Bone marrow (tissue), 2 donors: ENCODE data around the gene UBE4A.
A peak's percentile ranks its signal among the peaks of the same experiment; 100 is the strongest.

Experiments used
- DNase-seq, 2 donors: peaks; one replicate each; lab custom pipeline; 2025; lab: John Stamatoyannopoulos, UW

The UBE4A gene, protein sequence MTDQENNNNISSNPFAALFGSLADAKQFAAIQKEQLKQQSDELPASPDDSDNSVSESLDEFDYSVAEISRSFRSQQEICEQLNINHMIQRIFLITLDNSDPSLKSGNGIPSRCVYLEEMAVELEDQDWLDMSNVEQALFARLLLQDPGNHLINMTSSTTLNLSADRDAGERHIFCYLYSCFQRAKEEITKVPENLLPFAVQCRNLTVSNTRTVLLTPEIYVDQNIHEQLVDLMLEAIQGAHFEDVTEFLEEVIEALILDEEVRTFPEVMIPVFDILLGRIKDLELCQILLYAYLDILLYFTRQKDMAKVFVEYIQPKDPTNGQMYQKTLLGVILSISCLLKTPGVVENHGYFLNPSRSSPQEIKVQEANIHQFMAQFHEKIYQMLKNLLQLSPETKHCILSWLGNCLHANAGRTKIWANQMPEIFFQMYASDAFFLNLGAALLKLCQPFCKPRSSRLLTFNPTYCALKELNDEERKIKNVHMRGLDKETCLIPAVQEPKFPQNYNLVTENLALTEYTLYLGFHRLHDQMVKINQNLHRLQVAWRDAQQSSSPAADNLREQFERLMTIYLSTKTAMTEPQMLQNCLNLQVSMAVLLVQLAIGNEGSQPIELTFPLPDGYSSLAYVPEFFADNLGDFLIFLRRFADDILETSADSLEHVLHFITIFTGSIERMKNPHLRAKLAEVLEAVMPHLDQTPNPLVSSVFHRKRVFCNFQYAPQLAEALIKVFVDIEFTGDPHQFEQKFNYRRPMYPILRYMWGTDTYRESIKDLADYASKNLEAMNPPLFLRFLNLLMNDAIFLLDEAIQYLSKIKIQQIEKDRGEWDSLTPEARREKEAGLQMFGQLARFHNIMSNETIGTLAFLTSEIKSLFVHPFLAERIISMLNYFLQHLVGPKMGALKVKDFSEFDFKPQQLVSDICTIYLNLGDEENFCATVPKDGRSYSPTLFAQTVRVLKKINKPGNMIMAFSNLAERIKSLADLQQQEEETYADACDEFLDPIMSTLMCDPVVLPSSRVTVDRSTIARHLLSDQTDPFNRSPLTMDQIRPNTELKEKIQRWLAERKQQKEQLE

DNA sequence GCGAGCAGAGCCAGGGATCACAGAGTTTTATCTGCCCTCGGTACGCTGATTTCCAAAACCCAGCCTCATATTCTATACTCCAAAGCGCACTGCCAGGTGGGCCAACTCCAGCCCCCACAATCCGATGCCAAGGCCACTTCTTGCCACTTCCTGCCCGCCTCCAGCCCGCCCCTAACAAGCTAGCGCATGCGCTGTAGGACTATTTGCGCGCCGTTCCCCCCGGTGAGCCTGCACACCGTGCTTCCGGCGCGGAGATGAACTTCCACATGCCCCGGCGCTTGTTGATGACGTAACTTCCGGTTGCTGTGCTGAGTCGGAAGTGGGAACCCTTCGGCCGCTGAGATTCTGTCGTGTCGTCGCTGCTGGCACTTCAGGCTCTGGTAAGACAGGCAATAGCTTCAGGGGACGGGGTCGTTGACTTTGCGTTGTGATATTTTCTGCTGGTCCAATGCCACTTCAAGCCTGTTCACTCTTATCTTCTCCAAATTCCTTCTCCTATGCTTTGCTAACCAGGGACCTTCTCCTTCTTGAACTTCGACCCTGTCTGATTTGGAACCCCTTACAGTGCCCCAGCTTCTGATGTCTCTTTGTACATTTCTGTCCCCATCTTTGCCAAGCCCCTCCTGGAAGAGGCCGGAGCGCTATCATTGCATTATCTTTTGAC is at the start of gene UBE4A:
Gene UBE4A, plus strand, starts transcription at position 306 of the 664 bp plus-strand sequence. CDS start 5,481 bp downstream, outside the sequence.
- DNase-seq = peak; percentile 89

DNA sequence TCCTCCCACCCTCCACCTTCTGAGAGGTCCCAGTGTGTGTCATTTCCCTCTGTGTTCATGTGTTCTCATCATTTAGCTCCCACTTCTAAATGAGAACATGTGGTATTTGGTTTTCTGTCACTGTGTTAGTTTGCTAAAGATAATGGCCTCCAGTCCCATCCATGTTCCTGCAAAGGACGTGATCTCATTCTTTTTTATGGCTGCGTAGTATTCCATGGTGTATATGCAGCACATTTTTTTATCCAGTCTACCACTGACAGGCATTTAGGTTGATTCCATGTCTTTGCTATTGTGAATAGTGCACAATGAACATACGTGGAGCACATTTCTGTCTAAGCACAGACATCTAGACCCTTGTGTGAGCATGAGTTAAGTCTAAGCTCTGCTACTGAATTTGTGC is 49.1 kb upstream of the UBE4A start:
- DNase-seq = no peak

DNA sequence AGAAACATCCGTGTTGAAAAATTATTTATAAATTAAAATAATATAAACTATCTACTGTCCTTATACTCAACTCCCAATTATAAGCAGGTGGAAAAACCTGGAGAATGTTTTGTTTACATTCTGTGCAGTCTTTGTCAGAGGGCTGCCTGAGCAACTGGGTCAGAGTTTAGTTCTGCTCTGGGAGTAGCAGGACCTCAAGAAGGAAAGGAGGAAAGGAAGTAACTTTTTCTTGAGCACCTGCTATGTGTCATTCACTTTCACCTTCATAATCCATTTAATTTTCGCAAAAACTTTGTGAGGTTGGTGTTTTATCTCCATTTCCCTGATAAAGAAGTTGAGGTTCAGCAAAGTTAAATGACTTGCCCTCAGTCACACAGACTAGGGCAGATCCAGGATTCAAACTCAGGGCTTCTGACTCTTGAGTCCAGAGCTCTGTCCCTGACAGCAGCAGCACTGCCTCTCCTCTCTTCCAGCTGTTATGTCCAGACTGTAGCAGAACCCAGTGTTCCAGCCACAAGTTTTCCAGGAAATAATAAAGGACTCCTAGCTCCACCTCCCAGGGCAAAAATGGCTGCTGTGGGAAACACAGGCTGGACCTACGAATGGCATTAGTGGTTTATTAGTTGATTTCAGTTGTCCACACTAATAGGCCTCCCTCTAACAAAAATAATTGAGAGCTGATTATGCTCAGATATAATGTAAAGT is 48.5 kb upstream of the UBE4A start:
- no peak for DNase-seq

DNA sequence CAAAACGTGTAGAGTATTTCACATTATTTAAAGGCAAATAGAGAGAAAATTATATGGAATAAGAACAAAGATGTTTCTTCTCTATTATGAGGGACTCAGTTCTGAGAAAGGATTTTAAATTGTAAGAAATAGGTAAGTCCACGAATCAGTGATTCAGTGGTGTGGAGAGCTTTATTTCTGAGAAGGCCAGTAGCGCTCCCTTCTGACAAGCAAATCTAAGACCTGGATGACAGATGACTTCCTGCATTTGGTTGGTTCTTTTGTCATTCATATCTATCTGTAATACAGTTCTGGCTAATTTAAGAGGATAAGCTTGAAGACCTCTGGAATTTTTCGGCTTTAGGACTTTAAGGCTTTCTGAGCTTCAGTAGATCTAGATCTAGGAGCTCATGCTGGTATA is 47.9 kb upstream of the UBE4A start:
- no peak for DNase-seq

DNA sequence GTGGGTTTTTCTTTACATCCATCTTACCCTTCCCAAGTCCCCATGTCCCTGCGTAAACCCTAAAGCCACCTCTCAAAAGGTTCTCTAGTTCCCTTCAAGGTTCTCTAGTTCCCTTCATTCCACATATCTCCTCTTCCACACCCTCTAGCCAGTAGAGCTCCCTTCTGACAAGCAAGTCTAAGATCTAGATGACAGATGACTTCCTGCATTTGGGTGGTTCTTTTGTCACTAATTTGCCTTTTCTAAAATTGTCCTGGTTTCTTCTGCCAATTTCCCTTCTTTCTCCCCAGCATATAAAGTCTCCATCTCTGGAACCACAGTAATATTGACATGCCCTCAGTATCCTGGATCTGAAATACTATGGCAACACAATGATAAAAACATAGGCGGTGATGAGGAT is 47.1 kb upstream of the UBE4A start:
- peak in 1 of 2 donors; percentile 15 for DNase-seq

DNA sequence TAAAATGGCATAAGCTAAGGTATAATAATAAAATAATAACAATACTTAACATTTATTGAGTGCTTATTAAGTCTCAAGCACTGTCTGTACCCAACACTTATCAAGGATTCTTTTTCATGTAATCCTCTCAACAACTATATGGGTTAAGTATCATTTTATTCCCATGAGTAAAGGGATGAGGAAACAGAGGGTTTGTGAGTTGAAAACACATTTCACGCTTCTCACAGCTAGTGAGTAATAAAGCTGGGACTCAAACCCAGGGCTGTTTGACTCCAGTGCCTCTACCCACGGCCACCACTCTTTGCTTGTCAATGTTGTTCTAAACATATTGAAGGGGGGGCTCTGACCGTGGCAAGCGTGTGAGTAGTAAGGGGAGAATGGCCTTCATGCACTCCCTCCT is 46.2 kb upstream of the UBE4A start:
- no peak for DNase-seq

DNA sequence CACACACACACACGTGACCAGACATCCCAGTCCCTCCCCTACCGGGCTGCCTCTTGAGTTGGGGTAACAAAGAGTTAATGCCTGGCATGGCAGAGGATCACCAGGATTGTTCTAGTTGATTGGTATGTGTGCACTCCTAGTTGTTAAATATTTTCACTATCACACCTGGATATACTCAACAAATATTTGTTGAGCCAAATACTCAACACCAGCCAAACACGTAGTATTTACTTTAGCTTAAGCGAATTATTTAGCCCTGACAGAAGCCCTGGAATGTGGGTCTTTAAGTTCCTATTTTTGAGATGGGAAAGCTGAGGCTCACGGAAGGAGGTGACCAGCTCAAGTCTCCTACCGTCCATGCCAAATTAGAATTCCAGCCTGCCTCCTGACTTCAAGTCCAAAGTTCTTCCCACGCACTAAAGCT is 44.4 kb upstream of the UBE4A start:
- no peak for DNase-seq

DNA sequence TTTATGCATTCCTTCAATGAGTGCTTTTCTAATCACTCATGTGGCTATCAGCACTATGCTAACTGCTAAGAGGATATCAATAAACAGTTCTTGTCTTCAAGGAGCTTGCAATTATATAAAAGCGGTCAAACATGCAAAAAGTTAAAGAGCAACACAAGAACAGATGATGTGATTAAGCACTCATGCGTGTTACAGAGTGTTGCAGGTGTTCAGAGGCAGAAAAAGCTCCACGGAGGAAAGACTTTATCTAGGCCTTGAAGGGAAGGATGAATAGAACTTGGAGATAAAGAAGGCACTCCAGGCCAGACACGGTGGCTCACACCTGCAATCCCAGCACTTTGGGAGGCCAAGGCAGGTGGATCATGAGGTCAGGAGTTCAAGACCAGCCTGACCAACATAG is 41.3 kb upstream of the UBE4A start:
- no peak for DNase-seq

DNA sequence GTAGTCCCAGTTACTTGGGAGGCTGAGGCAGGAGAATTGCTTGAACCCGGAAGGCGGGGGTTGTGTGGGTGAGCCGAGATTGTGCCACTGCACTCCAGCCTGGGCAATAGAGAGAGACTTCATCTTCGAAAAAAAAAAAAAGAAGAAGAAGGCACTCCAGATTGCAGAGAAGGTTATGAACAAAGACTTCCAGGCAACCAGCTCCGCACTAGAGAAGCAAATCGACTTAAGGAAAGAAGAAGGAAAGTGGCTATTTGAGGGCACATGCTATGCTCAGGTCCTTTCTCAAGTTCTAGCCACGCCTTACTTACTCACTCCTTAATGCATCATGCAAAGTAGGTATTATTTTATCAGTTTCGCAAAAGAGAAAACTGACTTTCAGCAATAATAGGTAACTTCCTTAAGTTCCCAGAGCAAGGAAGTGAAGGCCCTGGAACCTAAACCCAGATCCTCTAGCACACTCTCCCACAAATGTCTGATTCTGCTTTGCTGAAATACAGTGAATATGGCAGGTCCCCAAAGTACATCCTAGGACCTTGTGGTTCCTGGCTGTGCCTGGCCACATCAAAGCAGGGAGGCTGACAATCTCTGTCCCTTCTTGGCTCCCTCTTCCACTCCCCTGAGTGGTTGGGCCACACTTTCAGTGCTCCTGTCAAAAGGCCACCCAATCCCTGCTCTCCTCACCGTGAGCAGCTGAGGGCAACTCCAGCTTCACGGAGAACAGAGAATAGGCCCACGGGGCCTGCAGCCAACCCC is 40.6 kb upstream of the UBE4A start:
- DNase-seq = no peak

DNA sequence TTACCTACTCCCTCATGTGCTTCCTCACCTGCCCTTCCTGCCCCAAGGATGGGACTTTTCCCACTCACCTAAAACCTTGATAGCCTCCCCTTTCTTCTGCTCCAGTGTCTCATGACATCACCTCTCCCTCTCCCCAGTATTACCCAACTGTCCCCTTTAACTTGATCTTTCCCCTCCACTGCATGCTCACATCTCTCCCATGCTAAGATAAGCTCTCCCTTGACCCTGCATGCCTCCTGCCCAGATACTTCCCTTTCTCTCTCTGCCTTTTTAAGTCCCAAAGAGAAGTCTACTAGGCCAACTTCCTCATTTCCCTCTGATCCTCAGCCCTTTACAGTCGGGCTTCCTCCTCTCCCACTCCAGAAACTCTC is 40.1 kb upstream of the UBE4A start:
- peak in 1 of 2 donors; percentile 51 for DNase-seq

DNA sequence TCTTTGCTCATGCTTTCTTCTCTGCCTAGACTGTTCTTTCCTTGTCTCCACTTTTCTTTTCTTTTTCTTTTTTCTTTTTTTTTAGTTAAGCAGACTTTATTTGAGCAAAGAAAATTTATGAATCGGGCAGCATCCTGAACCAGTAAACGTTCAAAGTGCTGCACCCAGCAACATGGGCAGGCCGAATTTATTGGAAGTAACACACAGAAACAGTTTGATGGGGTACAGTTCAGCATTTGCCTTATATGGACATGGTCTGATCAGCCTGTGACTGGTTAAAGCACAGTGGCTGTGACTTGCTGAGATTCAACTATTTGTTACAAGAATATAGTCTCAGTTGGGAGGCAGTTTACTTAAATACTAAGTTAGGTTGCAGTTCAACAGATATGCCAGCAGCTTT is 38.9 kb upstream of the UBE4A start:
- DNase-seq = no peak

DNA sequence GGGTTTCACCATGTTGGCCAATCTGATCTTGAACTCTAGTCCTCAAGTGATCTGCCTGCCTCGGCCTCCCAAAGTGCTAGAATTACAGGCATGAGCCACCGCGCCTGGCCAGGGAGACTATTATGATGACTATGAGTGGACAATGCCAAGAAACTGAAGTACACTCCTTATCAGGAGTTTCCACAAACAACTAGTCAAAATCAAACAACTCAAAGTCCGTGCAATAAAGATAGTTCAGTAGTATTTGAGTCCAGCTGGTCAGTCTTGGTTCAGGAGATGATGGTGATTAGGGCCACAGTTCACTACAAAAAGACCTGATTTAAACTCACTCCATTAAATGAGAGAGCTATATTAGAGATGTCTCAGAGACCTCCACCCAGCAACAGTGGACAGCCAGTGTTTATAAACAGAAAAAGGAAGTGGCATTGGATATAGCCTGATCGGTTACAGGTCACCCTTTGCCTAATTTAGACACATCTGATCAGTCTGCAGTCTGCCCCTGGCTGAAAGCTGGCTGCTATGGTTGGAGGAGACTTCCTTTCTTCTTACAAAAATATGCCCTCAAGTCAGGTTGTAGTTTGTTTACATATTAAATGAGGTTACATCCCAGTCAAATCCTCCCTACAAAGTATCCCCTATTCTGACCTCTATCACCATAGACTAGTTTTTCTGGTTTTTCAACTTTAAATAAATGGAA is 37.9 kb upstream of the UBE4A start:
- DNase-seq = no peak

DNA sequence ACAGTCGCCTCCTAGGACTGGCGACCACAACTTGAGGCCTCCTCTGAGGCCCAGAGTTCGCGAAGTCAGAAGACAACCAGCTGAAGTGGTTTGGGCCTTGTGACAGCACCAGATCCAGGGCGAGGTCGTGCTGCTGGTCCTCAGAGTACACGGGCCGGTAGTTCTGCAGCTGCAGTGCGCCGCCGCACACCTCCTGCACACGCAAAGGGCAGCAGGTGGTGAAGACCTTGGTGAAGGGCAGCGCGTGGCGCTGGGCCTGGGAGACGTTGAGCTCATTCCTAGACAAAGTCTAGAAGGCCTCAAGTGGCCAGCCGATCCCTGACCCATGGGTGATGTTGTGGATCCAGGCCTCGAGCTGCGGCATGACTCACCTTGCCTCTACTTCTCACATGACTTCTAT is 36.7 kb upstream of the UBE4A start:
- no peak for DNase-seq

DNA sequence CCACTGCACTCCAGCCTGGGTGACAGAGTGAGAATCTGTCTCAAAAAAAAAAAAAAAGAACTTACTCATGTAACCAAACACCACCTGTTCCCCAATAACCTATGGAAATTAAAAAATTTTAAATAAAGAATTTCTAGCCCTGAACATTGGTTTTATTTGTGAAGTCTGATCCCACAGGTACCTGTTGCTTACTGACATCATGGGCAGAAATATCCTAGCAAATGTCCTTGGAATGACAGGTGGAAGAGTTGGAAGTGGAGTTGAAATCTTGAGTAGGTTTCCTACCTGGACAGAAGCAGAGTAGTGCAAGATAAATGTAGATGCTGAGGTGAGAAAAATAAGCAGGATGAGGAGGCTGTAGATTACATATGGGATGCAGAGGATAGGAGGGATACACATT is 34.1 kb upstream of the UBE4A start:
- DNase-seq = no peak

DNA sequence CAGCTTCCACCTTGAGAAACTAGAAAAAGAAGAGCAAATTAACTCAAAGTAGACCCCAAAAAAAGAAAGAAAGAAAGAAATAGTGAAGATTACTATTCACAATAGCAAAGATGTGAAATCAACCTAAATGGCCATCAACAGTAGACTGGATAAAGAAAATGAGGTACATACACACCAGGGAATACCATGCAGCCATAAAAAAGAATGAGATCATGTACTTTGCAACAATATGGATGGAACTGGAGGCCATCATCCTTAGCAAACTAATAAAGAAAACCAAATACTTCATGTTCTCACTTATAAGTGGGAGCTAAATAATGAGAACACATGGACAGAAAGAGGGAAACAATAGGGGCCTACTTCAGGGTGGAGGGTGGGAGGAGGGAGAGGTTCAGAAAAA is 30.7 kb upstream of the UBE4A start:
- no peak for DNase-seq

DNA sequence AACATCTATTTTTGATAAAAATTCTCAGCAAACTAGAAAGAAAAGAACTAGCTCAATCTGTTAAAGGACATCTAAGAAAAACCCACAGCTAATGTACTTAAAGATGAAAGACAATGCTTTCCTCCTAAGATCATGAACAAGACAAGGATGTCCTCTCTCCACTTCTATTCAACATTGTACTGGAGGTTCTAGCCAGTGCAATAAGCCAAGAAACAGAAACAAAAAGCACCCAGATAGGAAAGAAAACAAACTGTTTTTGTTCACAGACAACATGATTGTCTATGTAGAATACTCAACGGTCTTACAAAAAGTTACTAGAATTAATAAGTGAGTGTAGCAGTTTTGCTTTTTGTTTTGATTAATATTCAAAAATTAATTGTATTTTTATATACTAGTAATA is 24.7 kb upstream of the UBE4A start:
- DNase-seq = no peak

DNA sequence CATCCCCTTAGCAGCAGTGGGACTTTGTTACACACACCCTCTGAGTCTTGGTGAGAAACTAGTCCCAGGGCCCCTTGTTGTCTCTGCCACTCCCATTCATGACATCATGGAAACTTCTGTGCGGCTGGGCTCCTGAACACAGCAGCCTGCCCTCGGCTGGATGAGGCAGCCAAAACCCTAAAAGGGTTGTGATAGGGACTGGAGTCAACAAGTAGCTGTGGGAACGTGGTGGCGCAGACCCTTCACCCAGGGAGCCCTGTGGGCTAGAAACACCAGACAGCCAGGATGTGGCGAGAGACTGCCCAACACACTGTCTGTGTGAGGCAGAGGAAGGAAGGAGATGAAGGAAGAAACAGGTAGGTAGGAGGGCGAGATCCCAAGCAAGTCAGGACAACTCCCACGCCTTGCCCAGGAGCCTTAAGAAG is 20.8 kb upstream of the UBE4A start:
- no peak for DNase-seq

DNA sequence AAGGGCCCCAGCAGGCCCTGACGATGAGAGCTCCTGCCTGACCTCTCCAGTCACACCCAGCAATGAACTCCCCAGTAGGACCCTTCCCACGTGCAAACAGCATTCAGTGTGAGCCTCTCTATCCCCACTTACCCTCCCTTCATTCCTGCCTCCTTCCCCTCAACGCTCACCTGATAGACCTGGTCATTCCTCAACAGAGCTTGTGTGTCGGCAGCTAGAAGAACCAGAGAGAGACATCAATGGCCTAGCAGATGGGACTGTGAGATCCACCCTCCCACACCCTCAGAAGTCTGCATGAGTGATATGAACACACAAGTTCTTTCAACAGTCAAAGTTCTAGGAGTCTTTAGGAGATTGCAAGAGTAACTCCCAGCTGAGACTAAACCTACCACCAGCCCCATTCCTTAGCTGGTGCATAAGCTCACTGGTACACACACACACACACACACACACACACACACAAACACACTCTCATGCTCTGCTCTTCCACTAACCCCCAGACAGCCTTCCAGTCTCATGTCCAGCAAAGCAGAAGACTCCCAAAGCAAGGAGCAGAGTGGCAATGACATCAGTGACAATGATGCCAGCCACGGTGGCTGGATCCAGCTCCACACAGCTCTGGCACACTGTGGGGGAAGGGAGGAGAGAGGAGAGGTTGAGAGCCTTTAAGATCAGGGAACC is 20.0 kb upstream of the UBE4A start:
- no peak for DNase-seq

DNA sequence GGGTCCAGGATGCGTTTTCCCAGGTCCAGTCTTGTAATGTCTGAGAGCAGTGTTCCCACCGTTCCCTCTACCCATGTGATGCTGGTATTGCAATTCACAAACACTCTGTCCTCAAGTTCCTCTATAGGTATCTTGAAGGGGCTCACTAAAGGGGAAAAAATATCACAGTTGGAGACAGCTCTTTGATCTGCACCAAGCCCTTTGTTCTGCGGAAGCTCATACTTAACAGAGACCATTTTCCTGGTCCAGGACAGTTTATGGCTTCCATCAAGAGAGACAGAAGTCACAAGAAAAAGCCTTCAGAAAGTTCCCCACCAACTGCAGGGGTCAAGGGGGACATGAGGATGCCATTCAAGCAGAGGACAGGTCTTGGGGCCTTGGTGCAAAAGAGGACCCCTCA is 19.0 kb upstream of the UBE4A start:
- DNase-seq = no peak

DNA sequence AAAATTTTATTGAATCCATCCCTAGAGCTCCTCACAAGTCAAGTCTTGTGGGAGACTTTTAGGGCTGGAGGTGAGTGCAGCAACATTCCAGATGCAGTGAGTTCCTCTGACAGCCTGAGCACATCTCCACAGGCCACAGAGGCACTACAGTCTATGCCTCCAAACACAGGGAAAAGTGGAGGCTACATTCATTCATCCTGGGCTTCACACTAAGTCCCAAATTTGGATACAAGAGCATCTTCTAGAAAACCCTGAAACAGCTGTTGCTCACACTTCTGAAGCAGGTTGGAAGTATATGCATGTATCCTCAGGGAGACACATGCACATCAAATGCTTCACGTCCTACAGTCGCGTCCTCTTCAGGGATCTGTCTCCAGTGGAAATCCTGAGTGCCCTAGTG is 18.1 kb upstream of the UBE4A start:
- no peak for DNase-seq
